ENCODE results near the gene BPTF. TPM values are rescaled to one million over a fixed set of nuclear protein-coding genes. Genes with fewer than 3 reads are reported as not detected.

BPTF gene
- polyA plus RNA-seq, 1 of the 3 experiments (the other 2 are of a cell fraction) = 61.4 TPM

DNA sequence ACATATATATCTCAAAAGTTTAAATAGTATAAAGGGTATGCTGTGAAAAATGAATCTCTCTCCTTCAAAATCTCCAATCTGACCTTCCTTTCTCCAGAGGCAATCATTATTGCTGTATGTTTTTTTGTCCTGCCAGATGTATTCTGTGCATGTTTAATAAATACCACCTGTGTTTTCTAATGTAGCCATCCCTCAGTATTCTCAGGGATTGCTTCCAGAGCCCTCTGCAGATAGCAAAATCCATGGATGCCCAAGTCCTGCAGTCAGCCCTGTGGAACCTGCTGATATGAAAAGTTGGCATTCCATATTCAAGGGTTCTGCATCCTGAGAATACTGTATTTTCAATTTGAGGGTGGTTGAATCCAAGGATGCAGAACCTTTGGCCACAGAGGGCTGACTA lies 42.9 kb downstream of the BPTF start (continued):
- TF ChIP-seq, protein P1, sequence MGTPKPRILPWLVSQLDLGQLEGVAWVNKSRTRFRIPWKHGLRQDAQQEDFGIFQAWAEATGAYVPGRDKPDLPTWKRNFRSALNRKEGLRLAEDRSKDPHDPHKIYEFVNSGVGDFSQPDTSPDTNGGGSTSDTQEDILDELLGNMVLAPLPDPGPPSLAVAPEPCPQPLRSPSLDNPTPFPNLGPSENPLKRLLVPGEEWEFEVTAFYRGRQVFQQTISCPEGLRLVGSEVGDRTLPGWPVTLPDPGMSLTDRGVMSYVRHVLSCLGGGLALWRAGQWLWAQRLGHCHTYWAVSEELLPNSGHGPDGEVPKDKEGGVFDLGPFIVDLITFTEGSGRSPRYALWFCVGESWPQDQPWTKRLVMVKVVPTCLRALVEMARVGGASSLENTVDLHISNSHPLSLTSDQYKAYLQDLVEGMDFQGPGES (IDR thresholded peaks at IDR 0.05; ENCODE audit: low read depth, low read length) = no peak
- TF ChIP-seq YY1 (IDR thresholded peaks at IDR 0.05; ENCODE audit: low read depth) (no peak), FOXJ3 (CRISPR knock-in tag; IDR thresholded peaks at IDR 0.05) (peak; percentile 84; the same call in 1 of the 2 replicates), FOSL2 (IDR thresholded peaks at IDR 0.05; ENCODE audit: borderline replicate concordance, low read depth) (no peak), CHD2 (IDR thresholded peaks at IDR 0.05; ENCODE audit: low read length, partially characterized antibody) (peak; percentile 86), GABPA (IDR thresholded peaks at IDR 0.05; ENCODE audit: low read depth) (no peak), MEF2A (IDR thresholded peaks at IDR 0.05; ENCODE audit: borderline replicate concordance, low read depth) (no peak), EP300 (IDR thresholded peaks at IDR 0.05; ENCODE audit: borderline replicate concordance in 1 of 2, low read depth in 1 of 2, low read length in 1 of 2) (peak in 1 of 2 experiments; percentile 56; a peak in 1 of 4 replicates)
- TF ChIP-seq, protein P2, sequence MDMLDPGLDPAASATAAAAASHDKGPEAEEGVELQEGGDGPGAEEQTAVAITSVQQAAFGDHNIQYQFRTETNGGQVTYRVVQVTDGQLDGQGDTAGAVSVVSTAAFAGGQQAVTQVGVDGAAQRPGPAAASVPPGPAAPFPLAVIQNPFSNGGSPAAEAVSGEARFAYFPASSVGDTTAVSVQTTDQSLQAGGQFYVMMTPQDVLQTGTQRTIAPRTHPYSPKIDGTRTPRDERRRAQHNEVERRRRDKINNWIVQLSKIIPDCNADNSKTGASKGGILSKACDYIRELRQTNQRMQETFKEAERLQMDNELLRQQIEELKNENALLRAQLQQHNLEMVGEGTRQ (IDR thresholded peaks at IDR 0.05; ENCODE audit: borderline replicate concordance, low read depth, low read length) = 0 out of 2 replicates have a peak, but pooled peaks have one; percentile 3

DNA sequence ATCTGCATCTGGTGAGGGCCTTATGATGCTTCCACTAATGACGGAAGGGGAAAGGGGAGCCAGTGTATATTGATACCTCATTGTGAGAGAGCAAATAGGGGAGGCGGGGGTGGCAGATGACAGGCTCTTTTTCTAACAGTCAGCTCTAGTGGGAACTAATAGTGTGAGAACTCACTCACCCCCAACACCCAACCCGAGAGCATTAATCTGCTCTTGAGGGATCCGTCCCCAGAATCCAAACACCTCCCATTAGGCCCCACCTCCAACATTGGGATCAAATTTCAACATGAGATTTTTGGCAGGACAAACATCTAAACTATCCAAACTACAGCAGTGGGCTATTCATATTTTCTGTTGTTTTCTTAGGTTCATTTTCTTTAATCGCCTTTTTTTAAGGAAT lies 54.4 kb downstream of the BPTF start:
- Histone ChIP-seq H3K9me3 (no peaks in the 10 kb centered on the region), H3K9me2 (no peaks in the 10 kb centered on the region), H3K4me2 (no peak overlapping the region), H3K9ac (no peak overlapping the region), H4K20me1 (ENCODE audit: insufficient read depth) (no peaks in the 10 kb centered on the region), H3K4me1 (ENCODE audit: control insufficient read depth in 1 of 2, insufficient read depth in 2 of 2, low read depth in 1 of 2, low read length in 1 of 2) (no peaks in the 10 kb centered on the region), H3F3A (replicated peaks; ENCODE audit: insufficient read depth) (peaks cover 19% of the 10 kb centered on the region), H3K27ac (ENCODE audit: low read depth in 2 of 2, low read length in 1 of 2) (no peak overlapping the region), H3K36me3 (replicated peaks in 1 of 2; ENCODE audit: control insufficient read depth in 1 of 2, insufficient read depth in 2 of 2, low read length in 1 of 2) (peaks cover 20 to 54% of the 10 kb centered on the region in 2 experiments), H3K79me2 (ENCODE audit: insufficient read depth) (peaks cover 39% of the 10 kb centered on the region), H2AFZ (ENCODE audit: low read depth) (no peak overlapping the region), H3K27me3 (ENCODE audit: insufficient read depth) (no peaks in the 10 kb centered on the region), H3K4me3 (ENCODE audit: low read depth in 2 of 2, low read length in 1 of 2) (no peak overlapping the region)
- CTCF ChIA-PET = interaction anchor here (3.9 kb wide), 1 partner anchor 12 kb away, joined by 31 read pairs; no protein-coding TSS in a partner anchor
- no peak for TF ChIP-seq SMC3 (IDR thresholded peaks at IDR 0.05; ENCODE audit: low read depth, low read length)
- TF ChIP-seq EP300 (IDR thresholded peaks at IDR 0.05; ENCODE audit: borderline replicate concordance in 1 of 2, low read depth in 1 of 2, low read length in 1 of 2) = no peak
- TF ChIP-seq TCF12 (IDR thresholded peaks at IDR 0.05) = no peak
- WGBS (ENCODE audit: low lambda C conversion rate) = 97% methylated on average over 5 of the region's 5 CpGs
- no peak for DNase-seq
- POLR2A ChIA-PET = interaction anchor here (0.6 kb wide), 1 partner anchor 20 kb away, joined by 3 read pairs; no protein-coding TSS in a partner anchor

DNA sequence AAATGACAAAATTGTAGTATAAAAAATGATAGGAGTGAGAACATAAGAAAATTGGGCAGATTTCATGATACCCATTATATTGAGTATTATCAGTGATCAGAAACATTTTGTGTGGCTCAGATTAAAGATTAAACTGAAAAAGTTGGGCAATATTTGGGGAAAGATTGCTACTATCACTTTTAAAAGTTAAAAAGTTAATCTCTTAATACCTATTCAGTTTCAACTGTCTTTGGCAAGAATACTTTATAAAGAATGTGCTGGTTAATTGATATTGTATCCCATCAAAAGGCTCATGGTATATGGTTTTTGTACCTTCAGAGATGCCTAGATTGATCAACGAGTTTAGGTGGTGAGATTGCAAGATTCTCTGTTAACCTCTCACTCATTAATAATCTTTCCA lies 55.8 kb downstream of the BPTF start:
- Histone ChIP-seq H3F3A (replicated peaks; ENCODE audit: insufficient read depth) (peaks cover 10% of the 10 kb centered on the region), H3K9ac (no peak overlapping the region), H4K20me1 (ENCODE audit: insufficient read depth) (no peaks in the 10 kb centered on the region), H3K27me3 (ENCODE audit: insufficient read depth) (no peaks in the 10 kb centered on the region), H3K9me3 (no peaks in the 10 kb centered on the region), H2AFZ (ENCODE audit: low read depth) (no peak overlapping the region), H3K27ac (ENCODE audit: low read depth in 2 of 2, low read length in 1 of 2) (no peak overlapping the region), H3K36me3 (replicated peaks in 1 of 2; ENCODE audit: control insufficient read depth in 1 of 2, insufficient read depth in 2 of 2, low read length in 1 of 2) (peaks cover 10 to 44% of the 10 kb centered on the region in 2 experiments), H3K4me3 (ENCODE audit: low read depth in 2 of 2, low read length in 1 of 2) (no peak overlapping the region), H3K4me1 (ENCODE audit: control insufficient read depth in 1 of 2, insufficient read depth in 2 of 2, low read depth in 1 of 2, low read length in 1 of 2) (no peaks in the 10 kb centered on the region), H3K4me2 (no peak overlapping the region), H3K9me2 (no peaks in the 10 kb centered on the region), H3K79me2 (ENCODE audit: insufficient read depth) (peaks cover 48% of the 10 kb centered on the region)
- POLR2A ChIA-PET = no interaction called here
- DNase-seq = no peak
- 71% methylated on average over 1 of the region's 1 CpG for WGBS (ENCODE audit: low lambda C conversion rate)
- CTCF ChIA-PET = interaction anchor here (3.9 kb wide), 1 partner anchor 11 kb away, joined by 31 read pairs; no protein-coding TSS in a partner anchor
- TF ChIP-seq RFX5 (IDR thresholded peaks at IDR 0.05; ENCODE audit: low read length) (no peak), RCOR1 (IDR thresholded peaks at IDR 0.05; ENCODE audit: low read length) (no peak), TEAD4 (IDR thresholded peaks at IDR 0.05; ENCODE audit: borderline replicate concordance, insufficient read depth) (no peak), TAF1 (IDR thresholded peaks at IDR 0.05; ENCODE audit: borderline replicate concordance, low read depth, low read length) (no peak), POLR2AphosphoS5 (IDR thresholded peaks at IDR 0.05; ENCODE audit: low read depth, low read length) (no peak), JUND (IDR thresholded peaks at IDR 0.05) (no peak), GABPA (IDR thresholded peaks at IDR 0.05; ENCODE audit: low read depth) (no peak), FOXJ3 (CRISPR knock-in tag; IDR thresholded peaks at IDR 0.05) (no peak)
- TF ChIP-seq, protein P3, sequence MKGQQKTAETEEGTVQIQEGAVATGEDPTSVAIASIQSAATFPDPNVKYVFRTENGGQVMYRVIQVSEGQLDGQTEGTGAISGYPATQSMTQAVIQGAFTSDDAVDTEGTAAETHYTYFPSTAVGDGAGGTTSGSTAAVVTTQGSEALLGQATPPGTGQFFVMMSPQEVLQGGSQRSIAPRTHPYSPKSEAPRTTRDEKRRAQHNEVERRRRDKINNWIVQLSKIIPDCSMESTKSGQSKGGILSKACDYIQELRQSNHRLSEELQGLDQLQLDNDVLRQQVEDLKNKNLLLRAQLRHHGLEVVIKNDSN (IDR thresholded peaks at IDR 0.05; ENCODE audit: borderline replicate concordance, low read depth) = no peak
- TF ChIP-seq, protein P4, sequence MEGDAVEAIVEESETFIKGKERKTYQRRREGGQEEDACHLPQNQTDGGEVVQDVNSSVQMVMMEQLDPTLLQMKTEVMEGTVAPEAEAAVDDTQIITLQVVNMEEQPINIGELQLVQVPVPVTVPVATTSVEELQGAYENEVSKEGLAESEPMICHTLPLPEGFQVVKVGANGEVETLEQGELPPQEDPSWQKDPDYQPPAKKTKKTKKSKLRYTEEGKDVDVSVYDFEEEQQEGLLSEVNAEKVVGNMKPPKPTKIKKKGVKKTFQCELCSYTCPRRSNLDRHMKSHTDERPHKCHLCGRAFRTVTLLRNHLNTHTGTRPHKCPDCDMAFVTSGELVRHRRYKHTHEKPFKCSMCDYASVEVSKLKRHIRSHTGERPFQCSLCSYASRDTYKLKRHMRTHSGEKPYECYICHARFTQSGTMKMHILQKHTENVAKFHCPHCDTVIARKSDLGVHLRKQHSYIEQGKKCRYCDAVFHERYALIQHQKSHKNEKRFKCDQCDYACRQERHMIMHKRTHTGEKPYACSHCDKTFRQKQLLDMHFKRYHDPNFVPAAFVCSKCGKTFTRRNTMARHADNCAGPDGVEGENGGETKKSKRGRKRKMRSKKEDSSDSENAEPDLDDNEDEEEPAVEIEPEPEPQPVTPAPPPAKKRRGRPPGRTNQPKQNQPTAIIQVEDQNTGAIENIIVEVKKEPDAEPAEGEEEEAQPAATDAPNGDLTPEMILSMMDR (IDR thresholded peaks at IDR 0.05) = no peak
- TF ChIP-seq, protein P5, sequence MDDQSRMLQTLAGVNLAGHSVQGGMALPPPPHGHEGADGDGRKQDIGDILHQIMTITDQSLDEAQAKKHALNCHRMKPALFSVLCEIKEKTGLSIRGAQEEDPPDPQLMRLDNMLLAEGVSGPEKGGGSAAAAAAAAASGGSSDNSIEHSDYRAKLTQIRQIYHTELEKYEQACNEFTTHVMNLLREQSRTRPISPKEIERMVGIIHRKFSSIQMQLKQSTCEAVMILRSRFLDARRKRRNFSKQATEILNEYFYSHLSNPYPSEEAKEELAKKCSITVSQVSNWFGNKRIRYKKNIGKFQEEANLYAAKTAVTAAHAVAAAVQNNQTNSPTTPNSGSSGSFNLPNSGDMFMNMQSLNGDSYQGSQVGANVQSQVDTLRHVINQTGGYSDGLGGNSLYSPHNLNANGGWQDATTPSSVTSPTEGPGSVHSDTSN (IDR thresholded peaks at IDR 0.05) = no peak
- TF ChIP-seq, protein P6, sequence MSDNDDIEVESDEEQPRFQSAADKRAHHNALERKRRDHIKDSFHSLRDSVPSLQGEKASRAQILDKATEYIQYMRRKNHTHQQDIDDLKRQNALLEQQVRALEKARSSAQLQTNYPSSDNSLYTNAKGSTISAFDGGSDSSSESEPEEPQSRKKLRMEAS (IDR thresholded peaks at IDR 0.05; ENCODE audit: low read depth) = no peak

Measured in SK-N-SH (cell line).